GM18858 (cell line): ENCODE measurements around the gene WRNIP1.
"Not testable (repeated sequence)": the region's sequence is repeated elsewhere in the genome, so short reads cannot be mapped to it uniquely, and the experiment has no call there.

Source experiments
- ATAC-seq: cut with Tn5 transposase; IDR thresholded peaks from one replicate; pipeline ENCODE4 v1.9.1; 2021; ENCODE audit not compliant: unreplicated experiment

WRNIP1 gene

DNA sequence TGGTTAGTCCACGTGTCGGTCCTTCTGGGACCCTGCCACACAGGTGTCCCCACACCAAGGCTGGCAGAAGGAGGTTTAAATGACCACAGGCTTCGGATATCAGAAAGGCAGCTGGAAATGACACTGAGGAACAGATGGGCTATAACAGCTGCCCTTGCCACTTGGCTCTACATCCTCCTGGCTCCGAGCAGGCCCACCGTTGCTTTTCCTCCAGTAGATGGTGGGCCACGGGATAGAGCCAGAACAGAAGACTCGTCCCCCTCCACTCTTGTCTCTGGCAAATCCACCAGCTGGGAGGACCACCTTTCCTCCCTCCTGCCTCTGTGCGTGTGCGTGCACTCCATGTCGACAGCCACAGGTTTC is 17.6 kb downstream of the WRNIP1 start:
- no peak for ATAC-seq

- ATAC-seq: no peak
Measured at GRCh38 chr6:2783188-2783963, 18.2 kb downstream of the WRNIP1 start.

- no peak for ATAC-seq
Measured at GRCh38 chr6:2784061-2784460, 18.9 kb downstream of the WRNIP1 start.

DNA sequence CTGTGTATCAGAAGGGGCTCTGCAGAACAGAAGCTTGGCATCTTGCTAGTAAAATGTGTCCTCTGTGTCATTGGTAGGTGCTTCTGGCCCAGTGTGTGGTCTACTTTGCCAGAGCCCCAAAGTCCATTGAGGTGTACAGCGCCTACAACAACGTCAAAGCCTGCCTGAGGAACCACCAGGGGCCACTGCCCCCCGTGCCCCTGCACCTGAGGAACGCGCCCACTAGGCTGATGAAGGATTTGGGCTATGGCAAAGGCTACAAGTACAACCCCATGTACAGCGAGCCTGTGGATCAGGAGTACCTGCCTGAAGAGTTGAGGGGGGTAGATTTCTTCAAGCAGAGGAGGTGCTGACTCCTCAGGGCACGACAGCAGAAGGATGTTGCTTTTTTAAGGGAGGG is 19.7 kb downstream of the WRNIP1 start:
- ATAC-seq: no peak

DNA sequence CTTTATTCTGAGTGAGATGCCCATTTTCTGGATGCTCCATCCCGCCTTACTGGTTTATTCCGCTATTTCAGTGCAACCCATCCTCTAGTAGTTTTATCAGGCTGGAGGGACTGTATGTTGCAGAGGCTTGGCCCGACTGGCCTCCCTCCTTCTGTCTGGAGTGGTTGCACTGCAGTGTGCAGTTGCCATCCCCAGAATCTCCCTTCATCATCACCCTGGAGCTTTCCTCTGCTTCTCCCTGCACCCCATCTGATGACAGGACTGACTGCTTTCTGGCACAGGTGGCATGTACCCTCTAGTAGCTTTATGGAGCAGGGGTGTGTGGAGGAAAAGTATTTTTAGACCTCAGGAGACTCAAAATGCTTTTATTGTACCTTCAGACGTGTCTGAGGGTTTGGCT is 21.1 kb downstream of the WRNIP1 start:
- no peak for ATAC-seq

DNA sequence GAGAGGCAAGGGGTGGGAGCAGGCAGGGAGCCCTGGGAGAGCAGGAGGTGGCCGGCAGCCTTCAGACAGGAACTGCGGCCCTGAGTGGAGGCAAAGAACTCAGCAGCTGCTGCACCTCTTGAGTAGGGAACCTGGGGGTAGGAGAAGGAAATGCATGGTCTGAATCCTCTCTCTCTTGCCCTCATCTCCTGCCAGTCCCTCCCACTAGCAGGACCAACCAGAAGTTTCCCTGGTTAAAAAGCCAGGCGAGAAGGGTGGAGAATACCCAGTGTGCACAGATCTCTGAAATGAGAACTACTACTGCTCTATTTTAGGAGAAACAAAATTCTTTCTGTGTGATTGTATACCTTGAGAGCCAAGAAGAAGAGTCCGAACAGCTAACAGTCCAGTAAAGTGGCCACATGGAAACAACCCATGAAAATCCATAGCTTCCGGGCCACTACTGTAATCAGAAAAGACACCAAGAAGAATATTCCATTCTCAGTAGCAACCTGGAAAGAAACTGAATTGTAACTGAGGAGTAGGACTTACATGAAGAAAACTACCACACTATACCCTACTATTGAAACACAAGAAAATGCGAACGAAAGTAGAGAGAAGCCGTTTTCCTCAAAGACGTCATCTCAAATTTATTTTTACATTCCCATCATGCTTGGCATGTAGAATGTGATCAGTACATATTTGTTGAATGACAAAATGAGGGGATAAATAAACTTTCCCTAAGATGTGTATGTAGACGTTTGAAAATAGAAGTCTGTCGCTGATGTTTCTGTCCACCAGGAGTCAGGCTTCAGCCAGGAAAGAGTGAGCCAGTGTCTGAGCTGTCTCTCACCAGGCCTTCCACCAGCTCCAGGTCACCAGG is 25.6 kb downstream of the WRNIP1 start:
- no peak for ATAC-seq

- no peak for ATAC-seq
Measured at GRCh38 chr6:2791450-2791974, 26.3 kb downstream of the WRNIP1 start.

- no peak for ATAC-seq
Measured at GRCh38 chr6:2792330-2793110, 27.3 kb downstream of the WRNIP1 start.

DNA sequence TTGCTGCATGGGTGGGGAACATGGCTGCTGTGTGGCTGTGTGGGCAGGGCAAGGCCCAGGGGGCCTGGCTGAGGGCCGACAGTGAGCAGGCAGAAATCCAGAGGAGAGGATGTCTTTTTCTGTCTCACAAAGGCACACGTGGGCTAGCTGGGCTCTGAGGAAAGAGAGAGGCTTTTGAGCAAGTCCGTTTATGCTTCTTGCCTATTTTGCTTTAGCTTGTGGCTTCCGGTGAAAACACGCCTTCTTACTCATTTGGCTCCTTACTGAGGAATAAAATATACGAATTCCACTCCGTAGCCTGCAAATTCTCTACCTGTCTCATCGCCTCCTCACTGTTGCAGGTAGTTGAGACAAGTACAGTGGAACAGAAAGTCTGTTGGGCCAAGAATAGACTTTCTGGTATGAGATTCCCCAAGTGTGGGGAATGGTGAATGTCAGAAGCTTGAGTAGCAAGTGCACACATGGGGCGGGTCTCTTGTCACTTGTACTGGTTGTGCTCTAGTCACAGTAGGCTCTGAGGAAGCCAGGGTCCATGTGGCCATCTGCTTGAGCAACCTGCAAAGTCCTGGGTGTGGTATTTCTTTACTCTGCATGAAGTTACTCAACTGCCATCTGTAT is 28.4 kb downstream of the WRNIP1 start:
- ATAC-seq: no peak

DNA sequence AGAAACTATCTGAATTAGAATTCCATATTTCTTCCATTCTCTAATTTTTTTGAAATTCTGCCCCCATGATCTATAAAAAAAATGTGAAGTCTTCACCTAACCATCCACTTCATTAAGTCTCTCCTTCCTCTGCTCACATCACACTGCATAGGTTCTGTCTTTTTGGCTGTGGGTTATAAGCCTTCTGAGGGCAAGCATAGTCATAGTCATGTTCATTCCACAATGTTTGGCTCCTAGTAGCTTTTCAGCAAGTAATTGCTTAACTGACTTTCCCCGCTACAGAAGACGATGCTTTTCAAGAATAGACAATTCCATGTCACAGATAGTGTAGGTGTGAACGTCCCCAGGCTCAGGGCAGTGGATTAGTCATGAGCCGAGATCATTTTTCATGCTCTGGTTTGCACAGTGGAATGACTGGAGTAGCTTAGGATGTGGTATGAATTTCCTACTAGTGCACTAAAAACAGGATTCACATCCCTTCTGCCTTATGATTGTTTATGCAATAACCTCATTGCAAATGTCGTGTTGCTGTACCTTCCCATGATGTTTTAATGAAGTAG is 29.1 kb downstream of the WRNIP1 start:
- no peak for ATAC-seq

- ATAC-seq: no peak
Measured at GRCh38 chr6:2795162-2795561, 30.0 kb downstream of the WRNIP1 start.

GRCh38 chr6:2795956-2796355 is 30.8 kb downstream of the WRNIP1 start:
- ATAC-seq: no peak

DNA sequence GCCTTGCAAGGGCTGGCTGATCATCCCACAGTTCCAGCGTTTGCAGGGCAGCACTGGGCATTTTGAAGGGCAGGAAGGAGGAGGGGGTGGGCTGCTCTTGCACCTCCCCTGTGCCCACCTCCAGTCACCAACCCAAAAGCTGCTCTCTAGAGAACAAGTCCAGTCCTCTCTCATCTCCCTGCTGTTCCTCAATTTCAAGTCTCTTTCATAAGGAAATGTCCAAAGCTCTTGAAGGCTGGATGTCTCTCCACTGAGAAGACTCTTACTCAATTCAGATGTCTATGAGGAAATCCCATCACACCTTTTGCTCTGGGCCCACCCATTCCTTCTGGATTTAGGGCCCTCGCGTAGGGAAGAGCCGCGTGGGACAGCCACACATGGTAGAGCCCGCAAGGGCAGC is 31.7 kb downstream of the WRNIP1 start:
- ATAC-seq: no peak

- no peak for ATAC-seq
Measured at GRCh38 chr6:2797564-2798031, 32.4 kb downstream of the WRNIP1 start.

GRCh38 chr6:2798586-2799134 is 33.5 kb downstream of the WRNIP1 start:
- ATAC-seq: no peak

- ATAC-seq: no peak
Measured at GRCh38 chr6:2799936-2800527, 34.8 kb downstream of the WRNIP1 start.

DNA sequence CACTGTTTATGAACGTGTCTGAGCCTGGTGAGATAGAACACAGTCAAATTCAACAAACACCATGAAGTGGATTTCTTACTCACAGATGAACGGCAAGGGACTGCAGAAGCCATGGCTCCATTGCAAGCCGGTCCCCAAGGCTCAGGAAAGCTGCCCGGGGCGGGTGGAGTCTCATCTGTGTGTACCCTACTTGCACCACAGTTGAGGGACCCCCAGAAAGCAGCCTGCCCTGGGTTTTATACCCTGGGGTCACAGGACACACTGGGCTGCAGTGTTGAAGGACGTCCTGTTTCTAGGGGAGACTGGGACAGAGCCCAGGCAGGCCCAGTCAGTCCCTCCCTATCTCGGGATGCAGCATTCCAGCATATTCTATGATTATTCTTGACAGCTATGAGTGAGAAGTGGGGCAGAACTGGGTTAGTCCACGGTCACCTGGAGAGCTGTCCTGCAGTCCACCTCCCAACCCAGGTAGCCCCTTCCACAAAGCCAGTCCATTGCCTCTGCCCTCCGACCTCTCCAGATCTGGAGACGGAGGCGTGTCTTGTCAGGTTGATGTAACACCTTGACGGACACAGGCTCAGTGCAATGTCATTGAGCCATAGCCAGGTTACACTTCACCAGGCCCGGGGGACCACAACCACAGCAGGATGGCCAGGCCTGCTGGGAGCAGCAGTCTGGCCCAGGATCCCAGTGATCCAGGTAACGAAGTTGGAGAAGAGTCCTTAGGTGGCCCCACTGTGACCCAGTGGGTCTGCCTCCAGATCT is 35.5 kb downstream of the WRNIP1 start:
- no peak for ATAC-seq

DNA sequence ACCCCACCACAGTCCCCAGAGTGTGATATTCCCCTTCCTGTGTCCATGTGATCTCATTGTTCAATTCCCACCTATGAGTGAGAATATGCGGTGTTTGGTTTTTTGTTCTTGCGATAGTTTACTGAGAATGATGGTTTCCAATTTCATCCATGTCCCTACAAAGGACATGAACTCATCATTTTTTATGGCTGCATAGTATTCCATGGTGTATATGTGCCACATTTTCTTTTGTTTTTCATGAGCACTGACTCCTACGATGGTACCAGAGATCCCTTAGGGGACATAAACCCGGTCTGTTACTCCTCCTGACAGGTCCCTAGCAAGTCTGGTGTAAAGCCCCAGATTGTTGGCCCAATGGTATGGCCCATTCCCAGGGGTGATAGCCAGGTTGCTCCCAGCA is 36.5 kb downstream of the WRNIP1 start:
- not testable (repeated sequence) for ATAC-seq

- no peak for ATAC-seq
Measured at GRCh38 chr6:2802521-2803060, 37.4 kb downstream of the WRNIP1 start.
